Measurements from ENCODE around the gene VPS13C. TPM values are rescaled to one million over a fixed set of nuclear protein-coding genes. Genes with fewer than 3 reads are reported as not detected.

VPS13C gene
- total RNA-seq, 1 donor from 2014 or later = 50.9 TPM

- no peak overlapping the region for H3K27ac Mint-ChIP-seq (ENCODE audit: unreplicated experiment)
- peaks cover 3% of the 10 kb centered on the region for H3K27me3 Mint-ChIP-seq (ENCODE audit: unreplicated experiment)
- no peak for DNase-seq (ENCODE audit: low spot score)
- peaks cover 3% of the 10 kb centered on the region for H3K4me1 Mint-ChIP-seq (ENCODE audit: unreplicated experiment)
- no peak overlapping the region for H3K4me3 Mint-ChIP-seq (ENCODE audit: unreplicated experiment)
- TF ChIP-seq CTCF (IDR thresholded peaks at IDR 0.05; ENCODE audit: unreplicated experiment) = no peak
- H3K9me3 Mint-ChIP-seq (ENCODE audit: unreplicated experiment) = no peaks in the 10 kb centered on the region
- no peaks in the 10 kb centered on the region for H3K36me3 Mint-ChIP-seq (ENCODE audit: low read depth, unreplicated experiment)
Observed at GRCh38 chr15:61829514-61829889, 230.7 kb downstream of the VPS13C start.

- H3K36me3 Mint-ChIP-seq (ENCODE audit: low read depth, unreplicated experiment) = no peaks in the 10 kb centered on the region
- no peak for DNase-seq (ENCODE audit: low spot score)
Observed at GRCh38 chr15:61828860-61829513, 231.3 kb downstream of the VPS13C start.

GRCh38 chr15:61828008-61828407, 232.2 kb downstream of the VPS13C start:
- H3K4me1 Mint-ChIP-seq (ENCODE audit: unreplicated experiment) = peaks cover 3% of the 10 kb centered on the region
- H3K27ac Mint-ChIP-seq (ENCODE audit: unreplicated experiment) = no peak overlapping the region
- TF ChIP-seq CTCF (IDR thresholded peaks at IDR 0.05; ENCODE audit: unreplicated experiment) = no peak
- H3K36me3 Mint-ChIP-seq (ENCODE audit: low read depth, unreplicated experiment) = no peaks in the 10 kb centered on the region
- peaks cover 3% of the 10 kb centered on the region for H3K27me3 Mint-ChIP-seq (ENCODE audit: unreplicated experiment)
- no peaks in the 10 kb centered on the region for H3K9me3 Mint-ChIP-seq (ENCODE audit: unreplicated experiment)
- DNase-seq (ENCODE audit: low spot score) = no peak
- H3K4me3 Mint-ChIP-seq (ENCODE audit: unreplicated experiment) = no peak overlapping the region

More at GRCh38 chr15:61828860-61829513, 231.3 kb downstream of the VPS13C start:
- peaks cover 3% of the 10 kb centered on the region for H3K27me3 Mint-ChIP-seq (ENCODE audit: unreplicated experiment)
- H3K4me3 Mint-ChIP-seq (ENCODE audit: unreplicated experiment) = no peak overlapping the region
- peaks cover 3% of the 10 kb centered on the region for H3K4me1 Mint-ChIP-seq (ENCODE audit: unreplicated experiment)
- TF ChIP-seq CTCF (IDR thresholded peaks at IDR 0.05; ENCODE audit: unreplicated experiment) = no peak
- H3K9me3 Mint-ChIP-seq (ENCODE audit: unreplicated experiment) = no peaks in the 10 kb centered on the region
- no peak overlapping the region for H3K27ac Mint-ChIP-seq (ENCODE audit: unreplicated experiment)

- no peak overlapping the region for H3K4me3 Mint-ChIP-seq (ENCODE audit: unreplicated experiment)
- H3K27ac Mint-ChIP-seq (ENCODE audit: unreplicated experiment) = no peak overlapping the region
Observed at GRCh38 chr15:61827131-61827530, 233.1 kb downstream of the VPS13C start.

More at GRCh38 chr15:61827131-61827530, 233.1 kb downstream of the VPS13C start:
- no peak for TF ChIP-seq CTCF (IDR thresholded peaks at IDR 0.05; ENCODE audit: unreplicated experiment)
- no peaks in the 10 kb centered on the region for H3K9me3 Mint-ChIP-seq (ENCODE audit: unreplicated experiment)
- no peak for DNase-seq (ENCODE audit: low spot score)
- H3K27me3 Mint-ChIP-seq (ENCODE audit: unreplicated experiment) = peaks cover 3% of the 10 kb centered on the region
- H3K36me3 Mint-ChIP-seq (ENCODE audit: low read depth, unreplicated experiment) = no peaks in the 10 kb centered on the region
- peaks cover 3% of the 10 kb centered on the region for H3K4me1 Mint-ChIP-seq (ENCODE audit: unreplicated experiment)
